Measurements from ENCODE around the gene PKD1L1.

Gene PKD1L1

DNA sequence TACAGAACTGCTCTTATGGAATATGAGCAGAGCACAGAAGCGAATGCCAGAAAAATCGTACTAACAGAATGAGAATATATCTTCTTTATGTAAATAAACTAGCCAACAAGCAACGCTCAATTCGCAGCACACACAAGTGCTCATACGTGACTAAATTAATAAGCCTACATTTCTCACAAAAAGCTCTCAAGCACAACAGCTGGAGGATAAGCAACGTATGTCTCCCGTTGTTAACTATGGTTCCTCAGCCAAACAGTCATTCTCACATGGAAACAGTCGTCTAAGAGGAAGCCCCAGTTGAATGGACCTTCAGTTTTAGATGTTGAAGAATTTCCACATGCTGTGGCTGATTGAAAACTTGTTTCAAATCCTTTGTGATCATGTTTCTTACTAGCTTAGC, 110.4 kb downstream of the PKD1L1 start:
- TF ChIP-seq, protein P1, sequence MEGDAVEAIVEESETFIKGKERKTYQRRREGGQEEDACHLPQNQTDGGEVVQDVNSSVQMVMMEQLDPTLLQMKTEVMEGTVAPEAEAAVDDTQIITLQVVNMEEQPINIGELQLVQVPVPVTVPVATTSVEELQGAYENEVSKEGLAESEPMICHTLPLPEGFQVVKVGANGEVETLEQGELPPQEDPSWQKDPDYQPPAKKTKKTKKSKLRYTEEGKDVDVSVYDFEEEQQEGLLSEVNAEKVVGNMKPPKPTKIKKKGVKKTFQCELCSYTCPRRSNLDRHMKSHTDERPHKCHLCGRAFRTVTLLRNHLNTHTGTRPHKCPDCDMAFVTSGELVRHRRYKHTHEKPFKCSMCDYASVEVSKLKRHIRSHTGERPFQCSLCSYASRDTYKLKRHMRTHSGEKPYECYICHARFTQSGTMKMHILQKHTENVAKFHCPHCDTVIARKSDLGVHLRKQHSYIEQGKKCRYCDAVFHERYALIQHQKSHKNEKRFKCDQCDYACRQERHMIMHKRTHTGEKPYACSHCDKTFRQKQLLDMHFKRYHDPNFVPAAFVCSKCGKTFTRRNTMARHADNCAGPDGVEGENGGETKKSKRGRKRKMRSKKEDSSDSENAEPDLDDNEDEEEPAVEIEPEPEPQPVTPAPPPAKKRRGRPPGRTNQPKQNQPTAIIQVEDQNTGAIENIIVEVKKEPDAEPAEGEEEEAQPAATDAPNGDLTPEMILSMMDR (IDR thresholded peaks at IDR 0.05) = no peak
- Histone ChIP-seq H3K4me1 (ENCODE audit: control insufficient read depth in 1 of 2, insufficient read depth in 1 of 2, low read depth in 1 of 2, low read length in 1 of 2) (no peaks in the 10 kb centered on the region), H3K4me3 (ENCODE audit: low read depth in 1 of 2, low read length in 1 of 2) (no peak overlapping the region), H3K9me3 (no peaks in the 10 kb centered on the region), H3K36me3 (no peaks in the 10 kb centered on the region), H3K27me3 (peaks cover 15% of the 10 kb centered on the region), H3K27ac (no peak overlapping the region)

DNA sequence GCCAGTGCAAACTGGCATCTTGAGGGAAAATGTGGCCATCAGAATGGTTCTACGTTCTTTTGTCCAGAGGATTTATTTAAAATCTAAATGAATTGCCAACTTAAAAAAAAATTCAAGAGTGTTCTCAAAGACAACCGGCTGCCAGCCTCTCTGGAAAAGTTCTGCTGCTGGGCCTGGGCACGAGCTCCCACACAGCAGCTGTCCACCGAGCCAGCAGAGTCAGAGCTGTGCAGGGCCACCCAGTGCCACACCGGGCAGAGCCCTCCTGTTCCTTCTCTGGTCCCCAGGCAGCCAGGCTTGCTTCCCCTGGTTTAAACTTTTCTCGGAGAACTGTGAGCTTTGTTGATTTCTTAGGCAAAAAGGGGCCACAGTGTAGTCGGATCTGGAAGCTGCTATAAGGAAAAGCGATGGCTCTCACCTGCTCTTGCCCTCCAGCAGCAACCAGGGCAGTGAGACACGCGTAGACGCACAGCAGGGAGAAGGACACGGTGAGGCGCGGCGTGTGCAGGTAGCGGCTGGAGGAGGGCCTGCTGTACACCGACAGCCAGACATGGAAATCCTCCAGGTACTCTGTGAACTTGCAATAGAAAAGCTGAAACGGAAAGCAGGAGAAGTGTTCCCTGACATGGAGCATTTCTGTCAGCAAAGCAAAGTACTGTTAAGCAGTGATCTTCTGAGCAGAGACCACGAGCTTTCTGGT, 111.6 kb downstream of the PKD1L1 start:
- H3K4me1 ChIP-seq (ENCODE audit: control insufficient read depth in 1 of 2, insufficient read depth in 1 of 2, low read depth in 1 of 2, low read length in 1 of 2) = no peaks in the 10 kb centered on the region
- H3K27me3 ChIP-seq = peaks cover 6% of the 10 kb centered on the region
- TF ChIP-seq, protein P1 (IDR thresholded peaks at IDR 0.05) = no peak
- H3K9me3 ChIP-seq = no peaks in the 10 kb centered on the region
- no peaks in the 10 kb centered on the region for H3K36me3 ChIP-seq
- no peak overlapping the region for H3K27ac ChIP-seq
- H3K4me3 ChIP-seq (ENCODE audit: low read depth in 1 of 2, low read length in 1 of 2) = no peak overlapping the region

DNA sequence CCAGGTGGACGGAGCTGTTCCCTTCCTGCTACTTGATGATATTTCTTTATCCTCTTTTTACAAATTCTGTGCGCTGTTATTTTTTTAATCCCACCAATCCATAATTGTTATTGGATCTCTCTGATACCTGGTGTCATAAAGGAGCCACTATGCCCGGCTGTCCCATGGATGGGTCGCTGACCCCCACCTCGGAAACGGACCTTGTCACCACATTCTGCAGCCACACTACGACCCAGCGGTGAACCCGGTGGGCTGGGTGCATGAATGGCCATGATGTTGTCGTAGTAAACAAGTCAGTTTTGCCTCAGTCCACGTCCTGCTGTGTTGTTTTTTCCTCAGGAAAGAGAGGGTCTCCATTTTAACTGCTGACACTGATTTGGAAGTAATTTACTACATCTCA, 112.2 kb downstream of the PKD1L1 start:
- no peaks in the 10 kb centered on the region for H3K27me3 ChIP-seq
- no peak overlapping the region for H3K27ac ChIP-seq
- no peaks in the 10 kb centered on the region for H3K4me1 ChIP-seq (ENCODE audit: control insufficient read depth in 1 of 2, insufficient read depth in 1 of 2, low read depth in 1 of 2, low read length in 1 of 2)
- TF ChIP-seq, protein P1 (IDR thresholded peaks at IDR 0.05) = no peak
- no peaks in the 10 kb centered on the region for H3K36me3 ChIP-seq
- no peaks in the 10 kb centered on the region for H3K9me3 ChIP-seq
- H3K4me3 ChIP-seq (ENCODE audit: low read depth in 1 of 2, low read length in 1 of 2) = no peak overlapping the region

DNA sequence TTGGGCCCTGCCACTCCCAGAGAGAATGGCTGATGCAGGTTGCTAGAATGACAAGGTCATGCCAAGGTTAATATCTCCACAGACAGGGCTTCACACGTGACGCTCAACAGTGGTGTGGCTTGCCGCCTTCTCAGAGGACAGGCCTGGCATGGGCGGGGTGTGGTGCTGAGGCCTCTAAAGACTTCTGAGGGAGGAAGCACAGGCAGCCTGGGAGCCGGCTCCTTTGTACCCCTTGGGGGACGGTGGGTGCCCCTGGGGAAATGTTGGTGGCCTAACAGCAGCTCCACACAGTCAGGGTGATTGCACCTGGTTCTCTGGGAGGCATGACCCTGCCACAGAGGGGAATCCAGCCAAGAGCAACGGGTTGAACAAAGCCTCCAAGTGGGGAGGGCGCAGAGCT, 115.1 kb downstream of the PKD1L1 start:
- Histone ChIP-seq H3K36me3 (no peaks in the 10 kb centered on the region), H3K4me1 (ENCODE audit: control insufficient read depth in 1 of 2, insufficient read depth in 1 of 2, low read depth in 1 of 2, low read length in 1 of 2) (no peaks in the 10 kb centered on the region), H3K9me3 (no peaks in the 10 kb centered on the region), H3K4me3 (ENCODE audit: low read depth in 1 of 2, low read length in 1 of 2) (no peak overlapping the region), H3K27me3 (no peaks in the 10 kb centered on the region), H3K27ac (no peak overlapping the region)
- TF ChIP-seq, protein P1 (IDR thresholded peaks at IDR 0.05) = no peak

DNA sequence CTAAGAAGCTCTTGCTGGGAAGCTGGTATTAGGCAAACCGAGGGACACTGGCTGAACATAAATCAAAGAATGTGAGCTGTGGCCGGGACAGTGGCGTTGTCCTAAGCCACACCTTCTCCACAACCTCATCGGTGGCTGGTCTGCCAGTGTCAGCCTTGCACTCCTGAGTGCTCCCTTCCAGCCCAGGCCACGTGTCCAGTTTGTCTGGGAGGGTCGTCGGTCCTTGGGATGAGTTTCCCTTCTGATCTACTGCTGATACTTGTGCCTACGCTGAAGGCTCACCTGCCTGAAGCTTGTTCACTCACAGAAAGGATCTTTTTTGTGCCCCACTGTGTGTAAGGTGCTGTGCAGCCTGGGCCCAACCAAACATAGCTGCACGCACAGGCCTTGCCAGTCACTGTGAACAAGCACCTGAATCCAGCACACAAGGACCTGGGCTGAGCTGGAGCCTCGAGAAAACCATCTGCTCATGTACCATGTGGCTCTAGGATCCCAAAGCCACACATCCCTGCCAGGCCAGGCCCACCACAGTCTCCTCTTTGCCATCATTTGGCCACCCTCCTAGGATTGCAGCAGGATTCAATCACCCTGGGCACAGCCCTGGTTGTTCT, 116.1 kb downstream of the PKD1L1 start:
- TF ChIP-seq, protein P1 (IDR thresholded peaks at IDR 0.05) = no peak
- H3K4me1 ChIP-seq (ENCODE audit: control insufficient read depth in 1 of 2, insufficient read depth in 1 of 2, low read depth in 1 of 2, low read length in 1 of 2) = no peaks in the 10 kb centered on the region
- H3K4me3 ChIP-seq (ENCODE audit: low read depth in 1 of 2, low read length in 1 of 2) = no peak overlapping the region
- no peaks in the 10 kb centered on the region for H3K9me3 ChIP-seq
- no peaks in the 10 kb centered on the region for H3K36me3 ChIP-seq
- no peak overlapping the region for H3K27ac ChIP-seq
- H3K27me3 ChIP-seq = no peaks in the 10 kb centered on the region

Measured in neutrophil (primary cell).